GM19397 (cell line): ENCODE results near the gene ACTN2.

Experiments
- ATAC-seq: cut with Tn5 transposase; IDR thresholded peaks from one replicate; pipeline ENCODE4 v1.9.1; 2021; ENCODE audit warnings: mild to moderate bottlenecking, moderate library complexity; ENCODE audit not compliant: unreplicated experiment

The ACTN2 gene

GRCh38 chr1:236734141-236734765, 48.0 kb downstream of the ACTN2 start:
- no peak for ATAC-seq

- no peak for ATAC-seq
Observed at GRCh38 chr1:236736761-236737160, 50.5 kb downstream of the ACTN2 start.

GRCh38 chr1:236741753-236742152, 55.5 kb downstream of the ACTN2 start:
- no peak for ATAC-seq

- no peak for ATAC-seq
Observed at GRCh38 chr1:236742421-236743160, 56.3 kb downstream of the ACTN2 start.

GRCh38 chr1:236744533-236744932, 58.2 kb downstream of the ACTN2 start:
- ATAC-seq: no peak

GRCh38 chr1:236746785-236747184, 60.5 kb downstream of the ACTN2 start:
- ATAC-seq: no peak

- no peak for ATAC-seq
Observed at GRCh38 chr1:236747311-236747985, 61.1 kb downstream of the ACTN2 start.

GRCh38 chr1:236748268-236748870, 62.1 kb downstream of the ACTN2 start:
- ATAC-seq: no peak

GRCh38 chr1:236750928-236751327, 64.6 kb downstream of the ACTN2 start:
- ATAC-seq: no peak

- no peak for ATAC-seq
Observed at GRCh38 chr1:236751385-236751784, 65.1 kb downstream of the ACTN2 start.

- ATAC-seq: no peak
Observed at GRCh38 chr1:236751935-236752334, 65.6 kb downstream of the ACTN2 start.

- no peak for ATAC-seq
Observed at GRCh38 chr1:236753516-236753915, 67.2 kb downstream of the ACTN2 start.

- ATAC-seq: no peak
Observed at GRCh38 chr1:236753964-236754363, 67.7 kb downstream of the ACTN2 start.

- ATAC-seq: no peak
Observed at GRCh38 chr1:236754525-236755210, 68.4 kb downstream of the ACTN2 start.

- ATAC-seq: no peak
Observed at GRCh38 chr1:236757640-236758039, 71.3 kb downstream of the ACTN2 start.

GRCh38 chr1:236759252-236759859, 73.1 kb downstream of the ACTN2 start:
- ATAC-seq: no peak

- ATAC-seq: no peak
Observed at GRCh38 chr1:236760480-236760879, 74.2 kb downstream of the ACTN2 start.

- ATAC-seq: no peak
Observed at GRCh38 chr1:236760986-236761385, 74.7 kb downstream of the ACTN2 start.

GRCh38 chr1:236761397-236762132, 75.3 kb downstream of the ACTN2 start:
- ATAC-seq: no peak

- ATAC-seq: no peak
Observed at GRCh38 chr1:236762410-236762809, 76.1 kb downstream of the ACTN2 start.
